GM18499 (cell line): Measurements from ENCODE around the gene BRSK1.

ENCODE experiments used
- ATAC-seq: cut with Tn5 transposase; IDR thresholded peaks from one replicate; pipeline ENCODE4 v1.9.1; 2021; ENCODE audit warnings: moderate number of reproducible peaks; ENCODE audit not compliant: insufficient read depth, unreplicated experiment

Gene BRSK1

DNA sequence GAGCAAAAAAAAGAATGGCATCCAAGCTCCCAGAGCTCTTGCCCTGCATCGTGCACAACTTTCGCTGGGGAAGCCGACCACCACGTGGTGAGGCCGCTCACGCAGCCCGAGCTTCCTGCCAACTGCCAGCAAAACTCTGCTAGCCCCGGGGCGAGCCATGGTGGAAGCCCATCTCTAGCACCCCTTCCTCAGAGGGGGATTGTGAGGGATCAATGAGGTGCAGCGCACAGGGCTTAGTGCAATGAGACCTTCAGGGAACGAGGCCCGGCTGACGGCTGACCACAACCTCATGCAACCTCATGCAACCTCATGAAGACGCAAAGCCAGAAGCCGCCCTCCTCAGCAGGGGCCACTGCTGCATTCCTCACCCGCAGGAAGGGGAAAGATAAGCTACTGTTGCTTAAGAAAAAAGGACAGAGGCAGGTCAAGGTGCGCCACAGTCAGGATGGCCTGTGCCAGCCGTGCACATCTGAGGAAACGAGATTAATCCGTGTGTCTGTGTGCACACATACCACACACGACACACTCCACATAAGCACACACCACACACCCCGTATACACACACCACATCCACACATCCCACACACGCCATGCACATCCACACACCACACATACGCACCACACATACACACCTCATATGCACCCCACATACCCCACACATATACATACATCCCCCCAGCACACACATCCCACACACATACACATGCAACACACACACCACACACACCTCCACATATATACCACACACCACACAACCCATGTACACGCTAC is 13.4 kb upstream of the BRSK1 start:
- no peak for ATAC-seq

DNA sequence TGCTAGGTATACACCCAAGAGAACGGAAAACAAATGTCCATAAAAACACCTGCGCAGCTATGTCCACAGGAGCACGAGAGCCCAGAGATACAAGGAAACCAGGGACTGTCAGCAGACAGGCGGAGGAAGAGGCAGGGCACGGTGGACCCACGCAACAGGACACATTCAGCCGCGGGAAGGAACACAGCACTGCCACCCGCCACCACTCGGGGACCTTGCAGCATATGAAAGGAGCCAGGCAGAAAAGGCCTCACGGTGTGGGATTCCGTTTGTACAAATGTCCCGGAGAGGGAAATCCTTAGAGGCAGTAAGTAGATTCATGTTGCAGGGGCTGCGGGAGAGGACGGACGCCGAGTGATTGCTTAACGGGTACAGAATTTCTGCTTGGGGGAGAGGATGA is 11.7 kb upstream of the BRSK1 start:
- no peak for ATAC-seq

DNA sequence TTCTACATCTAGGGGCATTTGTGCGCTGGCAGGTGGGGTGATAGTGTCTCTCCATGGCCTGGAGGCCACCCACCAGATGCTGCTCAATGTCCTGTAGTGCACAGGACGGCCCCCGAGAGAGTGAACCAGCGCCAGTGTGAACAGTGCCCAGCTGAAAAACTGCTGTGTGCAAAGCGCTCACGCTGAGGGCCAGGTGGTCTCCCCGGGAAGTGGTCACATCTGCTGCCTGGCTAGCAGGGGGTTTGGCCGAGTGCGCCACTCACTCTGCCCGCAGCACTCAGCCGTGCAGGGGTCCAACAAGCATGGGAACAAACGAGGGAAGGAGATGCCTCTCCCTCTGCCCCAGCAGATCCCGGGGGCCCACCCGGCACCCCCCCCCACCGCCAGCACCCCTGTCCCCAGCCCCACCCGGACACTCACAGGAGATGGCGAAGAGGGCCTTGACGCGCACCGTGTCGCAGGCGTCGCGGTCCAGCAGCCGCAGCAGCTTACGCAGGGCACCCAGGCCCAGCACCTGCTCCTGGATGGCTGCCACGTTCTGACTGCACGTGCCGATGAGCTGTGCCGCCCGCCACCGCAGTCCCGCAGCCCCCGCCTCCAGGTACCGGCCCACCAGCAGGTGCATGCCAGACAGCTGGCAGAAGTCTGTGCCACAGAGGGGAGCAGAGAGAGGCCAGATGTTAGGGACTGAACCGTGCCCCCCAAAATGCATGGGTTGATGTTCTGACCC is 9.7 kb upstream of the BRSK1 start:
- no peak for ATAC-seq

DNA sequence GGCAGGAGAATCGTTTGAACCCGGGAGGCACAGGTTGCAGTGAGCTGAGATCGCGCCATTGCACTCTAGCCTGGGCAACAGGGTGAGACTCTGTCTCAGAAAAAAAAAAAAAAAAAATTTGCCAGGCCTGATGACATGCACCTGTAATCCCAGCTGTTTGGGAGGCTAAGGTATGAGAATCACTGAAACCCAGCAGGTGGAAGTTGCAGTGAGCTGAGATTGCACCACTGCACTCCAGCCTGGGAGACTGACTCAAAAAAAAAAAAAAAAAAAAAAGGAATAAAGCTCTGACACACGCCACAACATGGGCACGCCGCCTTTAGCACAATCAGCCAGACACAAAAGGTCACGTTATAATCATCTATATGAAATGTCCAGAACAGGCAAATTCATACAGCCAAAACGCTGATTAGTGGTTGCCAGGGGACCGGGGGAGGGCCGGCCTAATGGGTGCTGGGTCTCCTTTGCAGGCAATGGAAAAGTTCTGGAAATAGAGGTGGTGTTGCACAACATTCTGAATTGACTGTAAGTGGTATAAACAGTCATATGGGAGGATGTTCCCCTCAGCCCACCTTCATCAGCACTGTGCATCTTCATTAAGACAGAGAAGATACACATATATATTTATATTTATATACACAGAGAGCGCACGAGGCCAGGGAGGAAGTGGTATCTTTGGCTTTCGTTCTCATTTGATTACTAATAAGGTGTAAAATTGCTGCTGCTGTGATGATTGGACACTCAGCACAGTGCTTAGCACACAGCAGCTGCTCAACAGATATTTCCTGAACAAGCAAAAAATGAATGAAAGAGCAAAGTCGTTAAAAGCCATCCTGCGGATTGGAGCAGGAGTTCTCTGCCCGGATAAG is 7.7 kb upstream of the BRSK1 start:
- no peak for ATAC-seq

DNA sequence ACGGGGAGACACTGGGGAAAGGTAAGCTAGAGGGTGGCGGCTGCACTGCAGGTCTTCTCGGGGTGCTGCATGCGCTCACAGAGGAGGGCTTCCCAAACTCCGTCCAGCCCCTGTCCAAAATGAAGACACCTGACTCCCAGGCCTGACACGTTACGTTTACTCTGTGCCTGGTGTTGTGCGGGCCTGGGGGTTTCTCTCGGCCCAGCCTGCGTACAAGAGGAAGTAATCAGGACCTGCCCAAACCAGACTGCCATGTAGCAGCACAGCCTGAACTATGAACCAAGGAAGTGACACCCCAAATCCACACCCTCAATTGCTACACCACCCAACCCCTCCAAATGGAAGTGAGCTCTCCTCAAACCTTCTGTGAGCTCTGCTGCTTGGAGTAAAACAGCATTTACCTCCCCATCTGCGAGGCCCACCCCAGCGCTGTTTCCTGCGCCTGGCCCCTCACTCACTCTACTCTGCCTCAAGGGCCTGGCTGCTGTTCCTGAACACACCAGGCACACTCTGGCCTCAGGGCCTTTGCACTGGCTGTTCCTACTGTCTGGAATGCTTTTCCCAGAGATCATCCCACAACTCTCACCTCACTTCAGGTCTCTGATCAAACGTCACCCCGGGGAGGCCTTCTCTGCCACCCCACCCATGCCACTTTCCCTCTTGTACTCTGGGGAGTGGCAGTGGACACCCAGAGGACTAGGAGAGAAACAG is 6.9 kb upstream of the BRSK1 start:
- ATAC-seq = no peak

DNA sequence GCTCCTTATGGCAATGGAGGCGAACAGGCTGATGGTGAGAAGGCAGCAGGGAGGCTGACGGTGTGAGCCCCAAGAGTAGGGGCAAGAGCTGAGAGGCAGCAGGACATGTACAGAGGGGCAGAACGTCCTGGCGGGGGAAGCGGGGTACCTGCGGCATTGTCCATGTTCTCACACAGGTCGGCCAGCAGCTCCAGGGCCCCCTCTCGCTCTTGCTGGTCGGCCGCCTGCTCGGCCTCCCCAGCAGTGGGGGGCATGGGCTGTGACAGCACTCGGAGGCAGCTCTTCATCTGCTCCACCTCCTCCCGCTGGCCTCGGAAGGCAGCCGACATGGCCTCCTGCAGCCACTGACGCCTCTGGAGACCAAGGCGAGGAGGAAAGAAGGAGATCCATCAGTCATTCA is 6.3 kb upstream of the BRSK1 start:
- ATAC-seq = no peak

DNA sequence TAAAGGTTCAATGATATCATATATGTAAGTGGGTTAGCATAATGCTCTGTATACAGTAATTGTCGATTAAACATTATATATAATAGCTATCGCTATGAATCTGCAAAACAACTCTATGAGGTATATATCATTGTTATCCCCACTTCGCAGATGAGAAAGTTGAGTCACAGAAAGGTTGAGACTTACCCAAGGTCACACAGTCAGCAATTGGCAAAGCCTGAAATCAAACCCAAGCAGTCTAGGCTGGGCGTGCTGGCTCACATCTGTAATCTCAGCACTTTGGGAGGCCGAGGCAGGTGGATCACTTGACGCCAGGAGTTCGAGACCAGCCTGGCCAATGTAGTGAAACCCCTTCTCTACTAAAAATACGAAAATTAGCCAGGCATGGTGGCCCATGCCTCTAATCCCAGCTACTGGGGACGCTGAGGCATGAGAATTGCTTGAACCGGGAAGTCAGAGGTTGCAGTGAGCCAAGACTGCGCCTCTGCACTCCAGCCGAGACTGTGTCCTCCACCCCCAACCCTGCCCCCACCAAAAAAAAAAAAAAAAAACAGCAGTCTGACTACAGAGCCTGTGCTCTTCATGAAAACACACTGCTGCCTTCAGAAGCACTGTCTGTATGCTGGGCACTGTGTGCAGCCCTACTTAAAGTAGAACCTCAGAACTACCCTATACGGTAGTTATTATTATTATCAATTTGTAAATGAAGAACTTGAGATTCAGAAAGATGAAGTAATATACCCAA is 5.2 kb upstream of the BRSK1 start:
- no peak for ATAC-seq

DNA sequence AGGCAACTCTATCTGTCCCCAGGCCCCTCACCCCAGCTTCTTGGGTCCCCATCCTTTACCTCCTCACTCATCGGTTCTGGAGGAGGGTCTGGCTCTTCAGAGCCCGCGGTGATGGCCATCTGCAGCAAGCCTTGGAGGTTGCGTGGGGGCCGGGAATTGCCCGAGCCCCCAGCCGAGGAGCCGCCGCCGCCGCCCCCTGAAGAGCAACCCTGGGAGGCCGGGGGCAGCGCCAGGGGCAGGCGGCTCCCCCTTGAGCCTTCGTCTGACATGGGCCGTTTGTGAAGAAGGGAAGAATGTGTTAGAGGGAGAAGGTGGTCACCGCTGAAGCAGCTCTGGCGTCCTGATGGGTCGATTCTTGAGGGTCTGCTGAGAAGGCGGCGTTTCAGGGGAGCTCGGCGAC is 4.5 kb upstream of the BRSK1 start:
- no peak for ATAC-seq

DNA sequence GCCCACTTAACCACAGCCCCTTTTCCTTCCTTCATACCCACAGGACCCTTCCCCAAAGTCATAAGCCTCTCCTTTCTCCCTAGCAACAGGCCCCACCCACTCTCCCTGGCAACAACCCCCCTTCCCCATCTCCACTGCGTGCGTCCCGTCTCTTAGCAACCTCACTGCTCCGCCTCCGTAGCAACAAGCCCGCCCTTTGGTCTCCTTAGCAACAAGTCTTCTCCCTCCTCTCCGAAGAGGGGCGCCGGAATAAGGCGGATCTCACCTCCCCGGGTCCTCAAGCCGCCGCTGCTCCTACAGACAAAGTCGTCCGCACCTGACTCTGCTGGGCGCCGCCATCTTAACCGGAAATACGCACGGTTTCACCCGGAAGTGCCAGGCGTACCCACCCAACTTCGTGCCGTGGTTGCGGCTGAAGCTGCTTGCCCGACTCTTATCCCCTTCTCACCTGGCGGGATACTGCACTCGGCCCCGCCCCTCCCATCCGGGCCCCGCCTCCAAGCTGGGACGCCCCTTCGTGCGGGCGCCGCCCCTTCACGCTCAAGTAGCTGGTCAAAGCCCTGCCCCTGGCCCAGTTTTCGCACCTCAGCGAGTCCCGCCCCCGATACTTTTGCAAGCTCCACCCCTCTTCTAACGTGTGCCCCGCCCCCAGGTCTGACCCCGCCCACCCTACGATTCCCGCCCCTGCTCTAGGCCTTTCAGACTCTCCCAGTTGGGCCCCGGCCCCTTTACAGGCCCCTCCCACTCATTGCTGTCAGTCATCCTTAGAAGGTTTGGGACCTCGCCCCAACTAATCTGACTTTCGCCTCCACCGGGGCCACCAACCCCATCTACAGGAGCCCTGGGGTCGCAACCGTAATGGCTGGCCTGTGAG is 3.8 kb upstream of the BRSK1 start, which contains the start of gene HSPBP1:
HSPBP1 (minus strand) TSS at position 341 of the 874 bp plus-strand sequence. CDS start 502 bp downstream, outside the sequence.
- peak; percentile 42 for ATAC-seq

DNA sequence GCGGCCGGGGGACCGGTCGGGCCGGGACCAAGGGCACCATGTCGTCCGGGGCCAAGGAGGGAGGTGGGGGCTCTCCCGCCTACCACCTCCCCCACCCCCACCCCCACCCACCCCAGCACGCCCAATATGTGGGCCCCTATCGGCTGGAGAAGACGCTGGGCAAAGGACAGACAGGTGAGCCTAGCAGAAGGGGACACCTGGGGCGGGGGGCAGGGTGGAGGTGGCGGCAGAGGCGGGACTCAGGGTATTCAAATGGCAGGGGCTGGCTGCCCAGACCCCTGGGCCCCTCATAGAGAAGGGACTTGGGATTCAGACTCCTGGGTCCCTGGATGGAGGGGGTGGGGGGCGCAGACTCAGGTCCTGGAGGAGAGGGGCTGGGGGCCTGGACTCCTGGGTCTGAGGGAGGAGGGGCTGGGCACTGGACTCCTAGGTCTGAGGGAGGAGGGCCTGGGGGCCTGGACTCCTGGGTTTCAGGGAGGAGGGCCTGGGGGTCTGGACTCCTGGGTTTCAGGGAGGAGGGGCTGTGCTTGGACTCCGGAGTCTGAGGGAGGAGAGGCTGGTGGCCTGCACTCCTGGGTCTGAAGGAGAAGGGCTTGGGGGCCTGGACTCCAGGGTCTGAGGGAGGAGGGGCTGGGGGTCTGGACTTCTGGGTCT is 735 bp downstream of the BRSK1 start:
- ATAC-seq = no peak

DNA sequence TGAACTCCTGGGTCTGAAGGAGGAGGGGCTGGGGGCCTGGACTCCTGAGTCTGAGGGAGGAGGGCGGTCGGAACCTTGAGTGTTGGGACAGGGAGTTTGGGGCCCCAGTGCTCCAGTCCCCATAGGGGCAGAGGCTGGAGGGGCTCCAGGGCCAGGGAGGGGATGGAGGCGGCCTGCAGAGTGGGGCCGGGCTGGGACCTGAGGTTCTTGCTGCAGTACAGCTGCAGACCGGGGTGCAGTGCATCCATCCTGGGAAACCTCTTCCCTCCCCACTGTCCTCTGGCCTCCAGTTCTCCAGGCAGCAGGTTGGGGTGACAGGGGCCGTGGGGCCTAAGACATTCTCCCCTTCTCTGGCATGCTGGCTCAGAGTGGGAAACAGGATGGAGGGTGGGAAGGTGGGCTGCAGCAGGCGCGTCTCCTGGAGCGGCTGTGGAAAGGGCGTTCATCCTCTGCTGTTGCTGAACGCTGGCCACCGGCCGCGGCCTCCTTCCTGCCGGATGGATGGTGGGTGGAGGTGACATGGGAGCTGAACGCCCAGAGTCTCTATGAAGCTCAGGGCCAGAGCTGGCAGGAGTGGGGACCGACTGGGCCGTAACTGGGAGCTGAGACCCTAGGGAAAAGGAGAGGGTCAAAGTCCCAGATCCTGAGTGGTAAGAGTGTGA is 1.6 kb downstream of the BRSK1 start:
- no peak for ATAC-seq

DNA sequence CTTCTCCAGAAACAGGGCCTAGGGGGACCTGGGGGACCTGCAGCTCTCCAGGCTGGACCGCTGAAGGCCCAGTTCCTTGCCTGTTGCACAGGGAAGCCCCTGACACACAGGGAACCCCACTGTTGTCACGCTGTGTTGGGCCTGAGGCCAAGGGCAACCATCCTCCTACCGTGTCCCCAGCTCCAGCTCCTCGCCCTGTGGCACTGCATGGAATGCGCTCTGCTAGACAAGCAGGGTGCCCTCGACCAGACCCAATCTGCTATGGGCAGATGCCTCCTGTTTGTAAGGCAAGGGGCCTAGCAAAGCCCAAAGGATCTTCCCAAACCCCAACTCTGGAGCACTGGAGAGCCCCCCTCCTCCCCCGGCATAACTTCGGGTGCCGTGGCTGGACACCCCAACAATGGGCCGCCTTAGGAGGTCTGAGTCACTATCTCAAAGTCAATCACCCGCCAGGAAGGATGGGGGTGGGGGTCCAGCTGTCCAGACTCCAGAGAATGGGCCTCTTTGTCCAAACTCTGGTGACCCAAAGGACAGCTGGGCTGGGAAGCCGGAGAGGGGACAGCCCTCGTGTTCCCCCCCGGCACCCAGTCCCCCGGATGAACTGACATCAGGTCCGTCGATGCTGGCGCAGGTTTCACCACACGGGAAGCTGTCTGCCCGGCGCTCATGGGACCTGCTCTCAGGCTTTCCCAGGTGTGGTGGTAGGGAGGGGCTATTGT is 3.7 kb downstream of the BRSK1 start:
- no peak for ATAC-seq

DNA sequence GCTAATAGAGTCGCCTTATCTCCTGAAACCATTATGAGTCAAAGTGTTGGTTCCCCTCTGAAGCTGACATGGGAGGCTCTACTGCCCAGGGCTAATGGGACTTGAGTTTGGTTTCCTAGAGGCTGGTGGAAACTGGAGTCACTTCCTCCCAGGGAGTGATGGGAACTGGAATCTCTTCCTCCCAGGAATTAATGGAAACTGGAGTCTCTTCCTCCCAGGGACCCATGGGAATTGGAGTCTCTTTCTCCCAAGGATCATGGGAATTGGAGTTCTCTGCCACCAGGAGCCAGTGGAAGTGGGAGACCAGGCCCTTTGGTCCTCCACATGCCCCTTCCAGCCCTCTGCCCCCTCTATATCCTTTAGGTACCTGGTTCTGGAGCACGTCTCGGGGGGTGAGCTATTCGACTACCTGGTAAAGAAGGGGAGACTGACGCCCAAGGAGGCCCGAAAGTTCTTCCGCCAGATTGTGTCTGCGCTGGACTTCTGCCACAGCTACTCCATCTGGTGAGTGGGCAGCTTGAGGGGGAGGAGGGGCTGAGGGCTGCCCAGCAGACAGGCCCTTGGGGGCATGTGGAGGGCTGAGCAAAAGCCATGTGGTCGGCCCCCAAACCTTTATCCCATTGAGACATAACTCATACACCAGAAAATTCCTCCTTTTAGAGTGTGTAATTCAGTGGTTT is 5.5 kb downstream of the BRSK1 start:
- no peak for ATAC-seq

DNA sequence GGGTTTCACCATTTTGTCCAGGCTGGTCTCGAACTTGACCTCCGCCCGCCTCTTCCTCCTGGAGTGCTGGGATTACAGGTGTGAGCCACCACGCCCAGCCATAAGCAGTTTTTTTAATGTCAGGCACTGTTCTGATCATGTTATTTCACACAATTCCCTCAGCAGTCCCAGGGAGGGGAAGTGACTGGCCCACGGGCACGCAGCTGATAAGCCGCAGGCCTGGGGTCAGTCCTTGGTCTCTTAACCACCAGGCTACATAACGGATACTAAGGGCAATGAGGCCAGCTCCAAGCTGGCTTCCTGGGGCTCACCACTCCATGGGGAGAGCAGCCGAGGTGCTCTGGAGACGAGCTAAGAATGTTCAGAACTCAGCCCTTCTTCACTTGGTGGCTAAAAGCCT is 13.5 kb downstream of the BRSK1 start:
- ATAC-seq = no peak

DNA sequence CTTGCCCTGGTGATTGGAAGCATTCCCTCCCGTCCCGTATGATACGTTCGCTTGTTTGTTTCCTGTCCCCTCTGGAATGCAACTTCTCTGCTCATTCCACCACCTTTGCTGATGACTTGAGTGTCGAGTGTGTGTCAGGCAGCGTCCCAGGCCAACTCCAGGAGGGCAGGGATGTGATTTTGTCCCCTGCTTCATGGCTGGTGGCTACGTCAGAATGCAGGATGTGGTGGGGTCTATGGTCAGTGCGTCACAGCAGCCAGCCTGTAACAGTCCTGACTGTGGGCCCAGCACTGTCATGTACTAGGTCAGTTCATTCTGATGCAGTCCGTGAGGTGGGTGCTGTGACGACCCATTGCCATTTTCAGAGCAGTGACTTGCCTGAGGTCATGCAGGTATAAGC is 16.2 kb downstream of the BRSK1 start:
- ATAC-seq = no peak

DNA sequence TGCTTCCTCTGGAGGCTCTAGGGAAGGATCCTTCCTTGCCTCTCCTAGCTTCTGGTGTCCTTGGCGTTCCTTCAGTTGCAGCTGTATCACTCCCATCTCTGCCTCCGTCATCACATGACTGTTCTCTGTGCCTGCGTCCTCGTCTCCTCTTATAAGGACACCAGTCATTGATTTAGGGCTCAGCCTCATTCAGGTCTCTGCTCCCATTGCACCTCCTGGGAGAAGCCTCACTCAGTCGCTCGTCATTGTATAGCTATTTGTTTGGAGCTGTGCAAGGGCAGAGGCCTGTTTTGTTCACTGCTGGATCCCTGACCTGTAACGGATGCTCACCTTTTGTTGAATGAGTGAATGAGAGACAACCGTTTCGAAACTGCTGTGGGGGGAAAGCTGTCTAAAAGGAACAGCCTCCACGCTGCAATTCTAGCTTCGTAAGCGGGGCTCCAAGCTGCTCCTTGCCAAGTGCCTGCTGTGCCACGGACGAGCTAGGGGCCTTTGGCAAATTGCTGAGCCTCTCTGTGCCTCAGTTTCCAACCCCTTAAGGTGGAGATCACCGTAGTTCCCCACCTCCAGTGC is 17.2 kb downstream of the BRSK1 start:
- no peak for ATAC-seq
